PC-9 (cell line): ENCODE data around the gene RASIP1. TPM values are rescaled to one million over a fixed set of nuclear protein-coding genes. Genes with fewer than 3 reads are reported as not detected.

Experiments used
- BruUV-seq: library from RNA; stranded (reverse); fragments of 400-500 nt; replicated peaks from 2 replicates; lab custom pipeline; 2021; lab: Mats Ljungman, UMichigan
- CTCF ChIA-PET: fragments of 300-600 bp; sonication (Branson Sonifier 250); formaldehyde crosslinking; loops from one replicate; lab custom pipeline; 2022; ENCODE audit warnings: antibody characterized with exemption; lab: Charles Lee
- POLR2A ChIA-PET: fragments of 300-600 bp; sonication (Branson Sonifier 250); formaldehyde crosslinking; loops from one replicate; lab custom pipeline; 2022; ENCODE audit warnings: antibody characterized with exemption; ENCODE audit not compliant: unreplicated experiment; lab: Charles Lee
- DNase-seq, 2 experiments: peaks; one replicate each; pipeline versions ENCODE4 v3.0.0 to v3.0.0-alpha.2; 2015 to 2022; ENCODE audit warnings: mixed read lengths in 1 of 2
- H2AFZ ChIP-seq: fragments of 200-600 bp; sonication (generic); 2 replicates; pipeline ENCODE4 v1.8.1; 2017; ENCODE audit warnings: antibody characterized with exemption
- H3F3A ChIP-seq: fragments of 200-600 bp; sonication (generic); 2 replicates; pipeline ENCODE4 v1.8.1; 2017; ENCODE audit warnings: antibody characterized with exemption, mild to moderate bottlenecking, low read depth; ENCODE audit not compliant: insufficient read depth
- H3K27ac ChIP-seq: fragments of 200-600 bp; sonication (generic); 2 replicates; pipeline ENCODE4 v1.6.1; 2016; ENCODE audit warnings: mixed run types
- H3K27me3 ChIP-seq: fragments of 200-600 bp; sonication (generic); 2 replicates; pipeline ENCODE4 v1.6.1; 2016; ENCODE audit warnings: low read depth, mixed run types; ENCODE audit not compliant: insufficient read depth
- H3K36me3 ChIP-seq: fragments of 200-600 bp; sonication (generic); 2 replicates; pipeline ENCODE4 v1.6.1; 2016; ENCODE audit warnings: low read depth, mixed run types
- H3K4me1 ChIP-seq: fragments of 200-600 bp; sonication (generic); replicated peaks from 2 replicates; pipeline ENCODE4 v1.6.1; 2016; ENCODE audit warnings: mixed run types; ENCODE audit not compliant: insufficient read depth
- H3K4me2 ChIP-seq: fragments of 200-600 bp; sonication (generic); 2 replicates; pipeline ENCODE4 v1.6.1; 2017; ENCODE audit warnings: mixed run types
- H3K4me3 ChIP-seq: fragments of 200-600 bp; sonication (generic); 2 replicates; pipeline ENCODE4 v1.6.1; 2016; ENCODE audit warnings: mixed run types
- H3K79me2 ChIP-seq: fragments of 200-600 bp; sonication (generic); 2 replicates; pipeline ENCODE4 v1.6.1; 2017; ENCODE audit warnings: low read depth, mixed run types
- H3K9me2 ChIP-seq: fragments of 200-600 bp; sonication (generic); 2 replicates; pipeline ENCODE4 v1.8.1; 2017; ENCODE audit warnings: mild to moderate bottlenecking; ENCODE audit not compliant: insufficient read depth
- H3K9me3 ChIP-seq: fragments of 200-600 bp; sonication (generic); 2 replicates; pipeline ENCODE4 v1.8.1; 2016; ENCODE audit warnings: low read depth; ENCODE audit not compliant: insufficient read depth
- H4K20me1 ChIP-seq: fragments of 200-600 bp; sonication (generic); 2 replicates; pipeline ENCODE4 v1.8.1; 2017; ENCODE audit not compliant: insufficient read depth
- CTCF ChIP-seq: fragments of 200-600 bp; sonication (generic); conservative IDR thresholded peaks from 2 replicates; pipeline ENCODE4 v1.6.1; 2017; ENCODE audit warnings: mixed run types, antibody characterized with exemption, mild to moderate bottlenecking, moderate library complexity
- EZH2 ChIP-seq: fragments of 200-600 bp; sonication (generic); IDR thresholded peaks from 2 replicates; pipeline ENCODE4 v1.8.0; 2017; ENCODE audit warnings: antibody characterized with exemption, low read depth
- intact Hi-C: fragments of 100-400 bp; cut with micrococcal nuclease; formaldehyde crosslinking; loops from one replicate; pipeline ENCODE4 v1.10.0; 2022; ENCODE audit not compliant: unreplicated experiment
- total RNA-seq: library from RNA; stranded (reverse); gene quantifications from 2 replicates; pipeline ENCODE4 v1.2.3, GENCODE V29; 2021

RASIP1 gene
- total RNA-seq, 1 experiment from 2014 or later = 1.4 TPM

DNA sequence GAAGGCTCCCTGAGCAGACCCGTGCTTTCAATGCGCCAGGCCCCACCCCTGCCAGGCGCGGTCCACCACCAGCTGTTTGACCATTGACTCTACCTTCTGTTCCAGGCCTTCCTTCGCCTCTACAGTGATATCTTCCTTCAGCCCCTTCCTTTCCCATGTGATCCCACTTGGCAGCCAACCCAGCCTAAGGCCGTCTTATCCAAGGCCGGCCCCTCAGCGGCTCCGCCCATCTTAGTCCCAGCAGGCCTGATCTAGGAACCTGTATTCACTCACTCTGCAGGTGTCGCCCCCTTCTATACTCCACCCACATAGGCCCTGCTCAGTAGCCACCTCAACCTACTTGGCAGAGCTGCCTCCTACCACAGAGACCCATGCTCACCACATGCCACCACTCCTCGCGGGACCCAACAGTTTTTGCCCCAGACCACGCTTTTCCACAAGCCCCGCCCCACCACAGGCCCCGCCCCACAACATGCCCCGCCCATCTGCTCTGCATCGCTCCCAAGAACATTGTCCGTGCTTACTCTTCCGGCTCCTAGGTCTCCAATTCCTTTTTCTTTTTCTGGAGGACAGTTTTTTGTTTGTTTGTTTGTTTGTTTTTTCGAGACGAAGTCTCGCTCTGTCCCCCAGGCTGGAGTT is 2.9 kb downstream of the RASIP1 start:
- Histone ChIP-seq H3K4me2 (no peak overlapping the region), H3K36me3 (no peaks in the 10 kb centered on the region), H4K20me1 (no peaks in the 10 kb centered on the region), H3K79me2 (no peaks in the 10 kb centered on the region), H3K4me1 (no peaks in the 10 kb centered on the region; the same call in 1 of the 2 replicates), H3K4me3 (no peak overlapping the region), H3K9me3 (peaks cover 3% of the 10 kb centered on the region; the same call in 1 of the 2 replicates), H3F3A (peaks cover 15% of the 10 kb centered on the region), H2AFZ (no peak overlapping the region), H3K9me2 (no peaks in the 10 kb centered on the region), H3K27me3 (no peaks in the 10 kb centered on the region), H3K27ac (no peak overlapping the region)
- intact Hi-C loops = loop anchor here (5.0 kb wide), 2 partner anchors 60 to 100 kb away; partner anchors contain the start of gene DBP
- ChIA-PET POLR2A (interaction anchor here (0.8 kb wide), 1 partner anchor 336 kb away, joined by 8 read pairs; no protein-coding TSS in a partner anchor), CTCF (no interaction called here)
- no TSS peak for BruUV-seq
- TF ChIP-seq CTCF (no peak), EZH2 (no peak)
- peak in 1 of 2 experiments; percentile 33 for DNase-seq

GRCh38 chr19:48735031-48735615 is 5.3 kb downstream of the RASIP1 start:
- TF ChIP-seq EZH2 (no peak), CTCF (no peak; the same call in 1 of the 2 replicates)
- Histone ChIP-seq H3K27ac (no peak overlapping the region), H2AFZ (peak overlapping the region; percentile 79), H3K27me3 (no peaks in the 10 kb centered on the region), H4K20me1 (no peaks in the 10 kb centered on the region), H3K79me2 (no peaks in the 10 kb centered on the region), H3K4me3 (peak overlapping the region; percentile 54), H3K9me2 (no peaks in the 10 kb centered on the region), H3K36me3 (no peaks in the 10 kb centered on the region), H3K9me3 (peaks cover 3% of the 10 kb centered on the region; the same call in 1 of the 2 replicates), H3K4me1 (no peaks in the 10 kb centered on the region), H3K4me2 (peak overlapping the region; percentile 78), H3F3A (peaks cover 15% of the 10 kb centered on the region)
- intact Hi-C loops = loop anchor here (5.0 kb wide), 2 partner anchors 58 to 98 kb away; partner anchors contain the start of gene DBP
- CTCF ChIA-PET = interaction anchor here (0.5 kb wide), 1 partner anchor 49 kb away, joined by 4 read pairs; no protein-coding TSS in a partner anchor
- BruUV-seq = no TSS peak
- peak; percentile 54 to 68 for DNase-seq
- POLR2A ChIA-PET = no interaction called here

- Histone ChIP-seq H3K27me3 (no peaks in the 10 kb centered on the region), H3K27ac (no peak overlapping the region), H3F3A (peaks cover 15% of the 10 kb centered on the region), H3K79me2 (no peaks in the 10 kb centered on the region), H2AFZ (no peak overlapping the region), H3K9me3 (peaks cover 3% of the 10 kb centered on the region; the same call in 1 of the 2 replicates), H3K4me2 (peak overlapping the region; percentile 78), H3K4me1 (no peaks in the 10 kb centered on the region), H3K36me3 (no peaks in the 10 kb centered on the region), H3K9me2 (no peaks in the 10 kb centered on the region), H4K20me1 (no peaks in the 10 kb centered on the region), H3K4me3 (peak overlapping the region; percentile 54; the same call in 1 of the 2 replicates)
- ChIA-PET CTCF (interaction anchor here (0.5 kb wide), 1 partner anchor 49 kb away, joined by 4 read pairs; no protein-coding TSS in a partner anchor), POLR2A (no interaction called here)
- TF ChIP-seq EZH2 = no peak
- no peak for TF ChIP-seq CTCF
- intact Hi-C loops = loop anchor here (5.0 kb wide), 2 partner anchors 57 to 97 kb away; partner anchors contain the start of gene DBP
- no TSS peak for BruUV-seq
- no peak for DNase-seq
Observed at GRCh38 chr19:48734625-48735024, 5.8 kb downstream of the RASIP1 start.
